Cerebellar nuclear complex (tissue), 1 donor: ENCODE results near the gene DNAH1.
"Not testable (repeated sequence)": the region's sequence is repeated elsewhere in the genome, so short reads cannot be mapped to it uniquely, and the experiment has no call there.

Source experiments
- DNase-seq, 2 experiments: peaks; one replicate each; lab custom pipeline; 2025; lab: John Stamatoyannopoulos, UW

The DNAH1 gene

DNA sequence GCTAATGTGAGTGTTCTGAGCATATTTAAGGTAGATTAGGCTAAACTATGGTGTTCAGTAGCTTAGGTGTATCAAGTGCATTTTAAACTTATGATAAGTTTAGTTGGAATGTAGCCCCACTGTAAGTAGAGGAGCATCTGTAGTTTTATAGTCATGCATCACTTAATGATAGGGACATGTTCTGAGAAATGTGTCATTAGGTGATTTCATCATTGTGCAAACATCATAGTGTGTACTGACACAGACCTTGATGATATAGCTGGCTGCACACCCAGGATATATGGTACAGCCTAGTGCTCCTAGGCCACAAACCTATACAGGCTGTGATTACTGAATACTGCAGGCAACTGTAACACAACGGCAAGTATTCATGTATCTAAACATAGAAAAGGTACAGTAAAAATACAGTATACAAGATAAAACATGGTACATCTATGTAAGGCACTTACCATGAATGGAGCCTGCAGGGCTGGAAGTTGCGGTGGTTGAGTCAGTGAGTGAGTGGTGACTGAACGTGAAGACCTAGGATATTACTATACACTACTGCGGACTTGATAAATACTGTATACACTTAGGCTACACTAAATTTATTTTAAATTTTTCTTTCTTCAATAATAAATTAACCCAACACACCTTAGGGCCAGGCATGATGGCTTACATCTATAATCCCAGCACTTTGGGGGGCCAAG is 17.9 kb downstream of the DNAH1 start:
- DNase-seq, result no peak

DNA sequence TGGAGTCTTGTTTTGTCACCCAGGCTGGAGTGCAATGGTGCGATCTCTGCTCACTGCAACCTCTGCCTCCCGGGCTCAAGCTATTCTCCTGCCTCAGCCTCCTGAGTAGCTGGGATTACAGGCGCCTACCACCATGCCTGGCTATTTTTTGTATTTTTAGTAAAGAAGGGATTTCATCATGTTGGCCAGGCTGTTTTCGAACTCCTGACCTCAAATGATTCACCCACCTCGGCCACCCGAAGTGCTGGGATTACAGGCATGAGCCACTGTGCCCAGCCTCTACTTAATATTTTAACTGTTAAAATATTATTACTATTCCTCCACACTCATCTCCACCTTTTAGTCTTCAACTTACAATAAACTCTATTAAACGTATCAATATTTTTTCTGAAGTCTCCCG is 22.0 kb downstream of the DNAH1 start:
- DNase-seq, result not testable (repeated sequence)

DNA sequence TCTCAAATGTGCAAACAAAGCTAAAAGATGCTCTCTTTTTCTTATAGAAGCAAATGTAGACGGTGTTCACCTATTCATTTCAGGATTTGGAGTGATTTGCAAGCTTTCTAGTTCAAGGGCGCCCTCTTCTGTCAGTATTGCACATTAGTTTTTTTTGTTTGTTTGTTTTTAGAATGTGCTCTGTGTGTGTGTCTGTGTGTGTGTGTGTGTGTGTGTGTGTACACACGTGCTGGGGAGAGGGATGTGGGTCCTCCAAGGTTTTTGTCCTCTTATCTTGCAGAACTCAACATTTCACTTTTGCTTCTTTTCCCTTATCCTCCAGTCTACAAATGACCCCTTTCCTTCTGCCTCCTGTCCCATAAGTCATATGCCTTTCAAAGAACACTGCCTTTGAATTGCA is 23.5 kb downstream of the DNAH1 start:
- peak in 1 of 2 experiments; percentile 72 for DNase-seq

DNA sequence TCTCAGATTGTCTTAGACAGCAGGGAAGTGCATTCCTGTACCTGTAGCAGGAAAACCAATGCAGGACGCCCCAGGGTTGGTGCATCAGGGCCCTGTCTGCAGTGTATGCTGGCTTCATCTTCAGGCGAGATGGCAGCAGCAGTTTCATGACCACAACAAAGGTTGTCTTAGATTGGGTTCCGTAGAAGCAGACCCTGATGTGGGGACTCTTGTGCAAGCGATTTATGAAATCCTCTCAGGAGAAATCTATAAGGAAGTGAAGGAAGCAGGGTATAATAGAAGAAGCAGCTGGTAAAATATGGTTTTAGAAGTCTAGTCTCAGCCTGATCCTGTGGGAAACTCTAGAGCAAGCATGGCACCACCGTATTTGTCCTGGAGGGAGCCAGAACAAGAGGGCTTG is 25.0 kb downstream of the DNAH1 start:
- no peak for DNase-seq

DNA sequence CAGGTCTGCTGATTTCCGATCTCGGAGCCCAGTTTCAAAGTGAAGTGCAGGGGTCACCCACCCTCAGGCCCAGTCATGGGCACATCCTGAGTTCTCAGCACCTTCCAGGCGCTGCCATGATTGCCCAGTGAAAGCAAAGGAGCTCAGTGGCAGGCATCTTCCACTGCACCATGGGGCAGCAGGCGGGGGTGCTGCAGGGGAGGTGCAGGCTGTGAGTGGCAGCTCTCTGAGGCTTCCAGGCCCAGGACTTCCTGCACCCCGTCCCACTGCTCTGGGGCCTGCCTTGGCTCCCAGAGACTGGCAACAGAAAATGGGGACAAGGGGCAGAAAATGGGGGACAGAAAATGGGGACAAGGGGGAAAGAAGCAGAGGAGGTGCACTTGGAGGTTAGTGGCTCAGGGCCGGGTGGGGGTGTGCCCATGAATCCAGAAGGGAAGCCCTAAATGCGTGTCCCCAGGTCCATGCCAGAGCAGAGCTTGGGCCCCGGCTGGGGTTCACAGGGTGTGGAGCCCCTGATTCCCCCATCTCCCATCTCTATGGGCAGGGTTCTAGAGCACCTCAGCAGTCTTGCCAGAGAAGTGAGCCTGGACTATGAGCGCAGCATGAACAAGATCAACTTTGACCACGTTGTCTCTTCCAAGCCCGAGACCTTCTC is 28.0 kb downstream of the DNAH1 start:
- no peak for DNase-seq

DNA sequence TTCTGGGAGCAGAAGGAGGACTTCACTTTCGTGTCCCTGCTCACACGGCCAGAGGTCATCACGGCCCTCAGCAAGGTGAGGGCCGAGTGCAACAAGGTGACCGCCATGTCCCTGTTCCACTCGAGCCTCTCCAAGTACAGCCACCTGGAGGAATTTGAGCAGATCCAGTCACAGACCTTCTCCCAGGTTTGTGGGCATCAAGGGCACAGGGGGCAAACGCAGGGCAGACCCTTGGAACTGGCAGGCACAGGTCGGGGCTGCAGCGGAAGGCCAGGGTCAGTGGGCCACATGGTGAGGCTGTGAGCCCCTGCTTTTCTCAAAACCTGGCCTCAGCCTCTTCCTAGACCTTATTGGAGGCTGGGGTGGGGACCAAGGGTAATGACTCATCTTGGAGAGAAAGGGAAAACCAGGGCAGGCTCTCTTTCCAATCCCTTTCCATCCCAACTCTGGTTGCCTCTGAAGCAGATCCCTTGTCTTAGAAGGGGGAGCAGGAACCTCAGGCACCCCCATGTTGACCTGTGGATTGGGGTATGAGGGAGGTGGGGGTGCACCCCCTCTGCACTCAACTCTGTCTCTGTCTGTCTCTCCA is 29.5 kb downstream of the DNAH1 start:
- no peak for DNase-seq

DNA sequence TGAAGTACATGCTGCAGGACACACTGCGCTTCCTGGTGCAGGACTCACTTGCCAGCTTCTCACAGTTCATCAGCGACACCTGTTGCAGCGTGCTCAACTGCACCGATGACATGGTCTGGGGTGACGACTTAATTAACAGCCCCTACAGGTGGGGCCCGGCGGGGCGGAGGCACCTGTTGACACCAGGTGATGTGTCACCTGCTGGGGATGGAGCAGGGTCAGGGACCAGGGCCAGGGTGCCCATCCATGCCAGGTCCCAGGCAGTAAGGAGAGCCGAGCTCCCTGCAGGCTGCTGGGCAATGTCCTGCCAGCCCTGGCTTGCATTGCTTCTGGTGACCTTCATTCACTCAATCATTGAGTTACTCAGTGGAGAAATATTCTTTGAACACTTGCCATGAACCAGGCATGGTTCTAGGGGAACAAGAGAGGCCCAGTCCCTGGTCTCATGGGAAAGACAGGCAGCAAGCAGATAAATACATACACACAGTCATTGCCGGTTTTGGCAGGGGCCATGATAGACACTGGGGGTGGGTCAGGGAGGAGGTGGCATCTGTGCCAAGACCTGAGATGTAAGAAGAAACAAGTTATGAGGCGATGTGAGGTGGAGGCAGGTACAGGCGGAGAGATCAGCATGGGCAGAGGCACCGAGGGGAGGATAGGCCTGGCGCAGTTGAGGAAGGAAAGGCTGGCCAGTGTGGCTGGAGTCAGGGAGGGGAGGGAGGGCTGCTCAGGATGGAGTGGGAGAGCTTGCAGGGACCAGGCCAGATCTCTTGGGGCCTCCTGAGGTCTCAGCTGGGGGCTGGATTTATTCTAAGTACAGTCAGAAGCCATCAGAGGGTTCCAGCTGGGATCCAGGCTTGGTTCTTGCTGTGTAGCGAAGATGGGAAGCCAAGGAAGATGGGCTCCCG is 30.8 kb downstream of the DNAH1 start:
- DNase-seq, result no peak

DNA sequence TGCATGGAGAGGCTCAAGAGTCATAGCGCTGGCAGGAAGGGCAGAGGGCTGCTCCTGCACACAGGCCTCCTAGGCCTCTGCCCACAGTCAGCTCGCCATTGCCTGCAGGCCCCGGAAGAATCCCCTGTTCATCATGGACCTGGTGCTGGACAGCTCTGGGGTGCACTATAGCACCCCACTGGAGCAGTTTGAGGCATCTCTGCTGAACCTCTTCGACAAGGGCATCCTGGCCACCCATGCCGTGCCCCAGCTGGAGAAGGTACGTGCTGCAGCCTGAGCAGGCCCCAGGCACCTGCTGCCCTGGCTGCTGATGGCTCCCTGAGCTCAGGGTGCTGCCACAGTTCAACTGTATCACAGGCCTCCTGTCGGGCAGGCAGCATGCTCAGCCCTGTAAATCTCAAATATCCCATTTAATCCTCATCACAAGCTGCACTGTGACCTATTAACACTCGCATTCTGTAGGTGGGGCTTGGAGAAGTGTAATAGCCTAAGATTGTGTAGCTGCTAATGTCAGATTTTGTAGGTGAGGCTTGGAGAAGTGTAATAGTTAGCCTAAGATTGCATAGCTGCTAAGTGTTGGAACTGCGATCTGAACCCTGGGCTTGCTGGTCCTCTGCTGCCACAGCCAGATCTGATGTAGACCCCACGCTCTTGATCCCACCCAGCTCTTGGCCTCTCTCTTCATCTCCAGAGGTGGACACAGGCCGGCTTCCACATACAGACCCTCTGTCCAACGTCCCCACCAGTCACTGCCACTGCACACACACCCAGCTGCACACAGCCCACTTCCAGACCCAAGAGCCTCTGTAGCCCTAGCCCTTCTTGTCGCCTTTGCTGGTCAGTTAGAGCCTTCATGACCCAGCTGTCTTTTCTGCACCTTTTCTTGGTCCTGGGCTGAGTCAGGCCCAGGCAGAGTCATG is 31.9 kb downstream of the DNAH1 start:
- DNase-seq, result no peak

DNA sequence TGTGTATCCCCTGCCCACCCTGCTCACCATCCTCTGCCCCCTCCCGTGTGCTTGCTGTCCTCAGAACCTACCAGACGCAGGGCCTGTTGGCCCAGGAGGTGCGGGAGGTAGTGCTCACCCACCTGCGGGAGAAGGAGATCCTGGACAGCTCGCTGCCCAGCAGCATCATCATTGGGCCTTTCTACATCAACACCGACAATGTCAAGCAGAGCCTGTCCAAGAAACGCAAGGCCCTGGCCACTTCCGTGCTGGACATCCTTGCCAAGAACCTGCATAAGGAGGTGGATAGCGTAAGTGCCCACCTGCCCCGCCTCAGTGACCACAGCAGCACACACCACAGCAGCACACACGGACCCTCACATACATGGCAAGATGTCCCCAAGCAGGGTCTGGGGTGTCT is 33.0 kb downstream of the DNAH1 start:
- no peak for DNase-seq

DNA sequence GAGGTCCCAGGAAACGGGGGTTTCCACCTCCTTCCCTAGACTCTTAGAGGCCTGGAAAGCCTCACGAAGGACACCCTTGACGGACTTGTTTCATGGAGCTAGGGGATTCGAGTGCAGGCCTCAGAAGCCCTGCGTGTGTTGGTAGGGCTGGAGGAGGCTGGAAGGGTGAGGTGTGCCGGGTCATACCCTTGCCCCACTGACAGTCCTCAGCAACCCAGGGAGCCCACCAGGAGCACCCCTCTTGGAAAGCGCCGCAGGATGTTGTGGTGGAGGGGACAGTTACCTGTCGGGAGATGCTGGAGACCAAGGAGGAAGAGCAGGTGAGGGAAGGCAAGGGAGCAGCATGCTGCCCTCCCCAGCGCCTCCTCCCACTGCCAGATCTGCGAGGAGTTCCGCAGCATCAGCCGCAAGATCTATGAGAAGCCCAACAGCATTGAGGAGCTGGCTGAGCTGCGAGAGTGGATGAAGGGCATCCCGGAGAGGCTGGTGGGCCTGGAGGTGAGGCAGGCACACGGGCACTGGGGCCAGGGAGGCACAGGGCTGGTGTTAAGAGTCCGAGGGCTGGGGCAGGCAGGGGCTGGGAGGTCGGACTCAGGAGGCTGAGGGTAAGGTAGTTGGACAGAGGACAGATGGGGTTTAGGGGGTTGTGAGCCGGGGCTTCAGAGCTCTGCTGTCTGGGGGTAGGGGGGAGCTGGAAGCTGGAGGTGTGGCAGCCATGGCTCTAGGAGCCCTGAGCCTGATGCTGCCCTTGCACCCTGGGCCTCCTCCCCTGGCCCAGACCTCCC is 33.7 kb downstream of the DNAH1 start:
- DNase-seq, result no peak

DNA sequence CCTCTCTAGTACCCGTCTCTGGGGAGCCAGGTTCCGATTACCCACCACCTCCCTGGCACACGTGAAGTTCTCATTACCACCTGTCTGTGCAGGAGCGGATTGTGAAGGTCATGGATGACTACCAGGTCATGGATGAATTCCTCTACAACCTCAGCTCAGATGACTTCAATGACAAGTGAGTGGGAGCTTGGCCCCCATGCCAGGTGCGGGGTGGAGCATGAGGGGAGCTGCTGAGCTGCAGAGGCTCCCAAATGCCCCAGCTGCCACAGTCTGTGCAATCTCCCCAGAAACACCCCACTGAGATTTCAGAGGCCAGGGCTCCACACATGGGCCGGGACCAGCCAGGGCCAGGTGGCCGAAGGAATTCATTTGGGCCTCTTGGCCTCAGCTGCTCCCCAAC is 34.3 kb downstream of the DNAH1 start:
- no peak for DNase-seq

DNA sequence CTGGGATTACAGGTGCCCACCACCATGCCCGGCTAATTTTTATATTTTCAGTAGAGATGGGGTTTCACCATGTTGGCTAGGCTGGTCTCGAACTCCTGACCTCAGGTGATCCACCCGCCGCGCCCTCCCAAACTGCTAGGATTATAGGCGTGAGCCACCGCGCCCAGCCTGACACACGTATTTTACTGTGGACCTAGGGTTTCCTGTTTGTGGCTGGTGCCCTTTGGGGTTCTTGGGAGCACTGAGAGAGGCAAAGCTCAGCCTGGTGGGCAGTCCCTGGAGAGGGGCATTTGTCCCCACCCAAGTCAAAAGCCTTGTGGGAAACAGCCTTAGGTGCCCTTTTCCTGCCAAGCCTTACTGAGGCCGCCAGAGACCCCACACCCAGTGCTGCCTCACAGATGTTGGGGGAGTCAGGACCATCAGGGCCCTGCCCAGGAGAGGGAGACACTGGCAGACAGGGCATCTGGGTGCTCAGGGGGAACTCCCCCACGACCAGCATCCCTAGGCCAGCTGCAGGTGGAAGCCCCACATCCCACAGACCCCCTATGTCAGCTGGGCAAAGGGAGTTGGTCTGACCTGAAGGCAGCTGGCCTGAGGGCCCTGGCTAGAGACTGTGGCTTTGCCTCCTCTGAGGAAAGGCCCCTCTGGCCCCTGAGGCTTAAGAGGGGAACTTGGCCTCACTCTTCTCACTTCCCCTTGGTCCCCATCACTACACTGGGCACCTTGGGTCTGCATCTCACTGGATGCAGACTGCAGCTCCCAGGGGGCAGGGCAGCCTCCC is 35.1 kb downstream of the DNAH1 start:
- DNase-seq, result no peak

DNA sequence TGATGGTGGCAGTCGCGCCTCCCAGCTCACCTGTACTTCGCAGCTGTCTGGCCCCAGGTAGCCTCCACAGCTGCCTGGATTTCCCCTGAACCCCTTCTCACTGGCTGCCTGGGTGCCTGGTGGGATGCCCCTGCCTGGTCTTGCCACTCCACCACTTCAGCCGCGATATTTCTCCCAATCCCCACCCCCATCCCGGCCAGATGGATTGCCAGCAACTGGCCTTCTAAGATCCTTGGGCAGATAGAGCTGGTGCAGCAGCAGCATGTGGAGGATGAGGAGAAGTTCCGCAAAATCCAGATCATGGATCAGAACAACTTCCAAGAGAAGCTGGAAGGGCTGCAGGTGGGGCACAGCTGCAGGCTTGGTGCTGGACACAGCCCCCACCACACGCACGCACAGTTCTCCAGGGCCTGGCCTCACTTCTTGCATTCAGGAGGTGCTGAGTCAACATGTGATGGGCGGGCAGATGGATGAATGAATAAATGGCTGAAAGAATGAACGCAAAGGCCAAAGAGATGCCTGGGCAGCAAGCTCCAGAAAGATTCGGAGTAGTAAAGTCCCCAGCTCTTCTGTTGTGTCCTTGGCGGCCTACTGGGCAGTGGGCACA is 35.7 kb downstream of the DNAH1 start:
- no peak for DNase-seq

DNA sequence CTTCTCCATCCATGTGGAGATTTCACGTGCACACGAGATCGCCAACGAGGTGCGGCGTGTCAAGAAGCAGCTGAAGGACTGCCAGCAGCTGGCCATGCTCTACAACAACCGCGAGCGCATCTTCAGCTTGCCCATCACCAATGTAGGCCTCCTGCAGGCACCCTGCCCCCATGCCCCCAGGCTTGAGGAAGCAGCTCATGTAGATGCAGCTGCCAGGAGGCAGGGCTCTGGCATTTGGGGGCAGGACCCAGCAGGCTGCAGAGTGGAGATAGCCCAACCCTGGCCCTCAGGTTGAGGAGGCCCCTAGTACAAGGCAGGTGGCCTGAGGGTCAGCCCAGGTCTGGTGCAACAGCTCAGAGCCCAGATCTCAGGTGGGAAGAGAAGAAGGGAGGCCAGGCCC is 36.4 kb downstream of the DNAH1 start:
- no peak for DNase-seq

DNA sequence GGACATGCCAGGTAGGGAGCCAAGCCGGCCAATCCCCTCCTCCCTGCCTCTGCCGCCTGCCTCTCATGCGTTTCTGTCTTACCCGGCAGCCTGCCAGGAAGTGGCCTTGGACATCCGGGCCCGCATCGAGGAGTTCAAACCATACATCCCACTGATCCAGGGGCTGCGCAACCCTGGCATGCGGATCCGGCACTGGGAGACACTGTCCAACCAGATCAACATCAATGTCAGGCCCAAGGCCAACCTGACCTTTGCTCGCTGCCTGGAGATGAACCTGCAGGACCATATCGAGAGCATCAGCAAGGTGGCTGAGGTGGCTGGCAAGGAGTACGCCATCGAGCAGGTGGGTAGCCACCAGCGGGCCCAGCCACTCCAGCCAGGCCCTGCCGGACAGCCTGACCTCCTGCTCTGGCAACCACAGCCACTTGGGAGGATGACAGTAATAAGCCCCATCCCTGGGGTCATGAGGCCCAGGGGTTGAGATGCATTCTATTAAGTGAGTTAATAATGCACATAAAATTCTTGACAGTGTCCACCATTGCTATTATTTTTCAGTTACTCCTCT is 37.3 kb downstream of the DNAH1 start:
- DNase-seq, result no peak

DNA sequence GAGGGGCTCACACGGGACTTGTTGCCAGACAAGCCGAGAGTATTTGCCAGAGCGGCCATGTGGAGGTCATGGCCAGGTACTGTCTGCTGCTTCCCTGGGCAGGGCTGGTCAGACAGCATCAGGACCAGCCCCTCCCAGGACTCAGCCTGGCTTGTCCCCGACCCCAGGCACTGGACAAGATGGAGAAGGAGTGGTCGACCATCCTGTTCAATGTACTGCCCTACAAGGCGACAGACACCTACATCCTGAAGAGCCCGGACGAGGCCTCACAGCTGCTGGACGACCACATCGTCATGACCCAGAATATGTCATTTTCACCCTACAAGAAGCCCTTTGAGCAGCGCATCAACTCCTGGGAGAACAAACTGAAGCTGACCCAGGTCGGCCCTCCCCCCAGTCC is 38.6 kb downstream of the DNAH1 start:
- no peak for DNase-seq

DNA sequence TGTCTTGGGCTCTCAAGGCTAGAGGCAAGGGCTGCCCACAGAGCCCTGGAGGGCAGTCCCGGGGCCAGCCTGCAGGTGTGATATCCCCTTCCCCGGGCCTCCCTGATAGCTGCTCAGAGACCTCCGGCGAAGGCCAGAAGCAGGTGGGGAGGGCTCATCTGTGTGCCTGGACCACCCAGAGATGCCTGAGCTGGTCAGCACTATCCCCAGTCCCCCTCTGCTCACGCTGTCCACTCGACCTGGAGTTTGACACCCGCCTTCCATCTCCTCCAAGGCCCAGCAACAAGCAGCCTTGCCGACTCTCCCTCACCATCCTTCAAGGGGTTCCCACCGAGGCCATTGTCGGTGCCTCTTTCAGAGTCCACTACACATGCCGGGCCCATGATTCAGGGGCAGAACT is 39.4 kb downstream of the DNAH1 start:
- no peak for DNase-seq

DNA sequence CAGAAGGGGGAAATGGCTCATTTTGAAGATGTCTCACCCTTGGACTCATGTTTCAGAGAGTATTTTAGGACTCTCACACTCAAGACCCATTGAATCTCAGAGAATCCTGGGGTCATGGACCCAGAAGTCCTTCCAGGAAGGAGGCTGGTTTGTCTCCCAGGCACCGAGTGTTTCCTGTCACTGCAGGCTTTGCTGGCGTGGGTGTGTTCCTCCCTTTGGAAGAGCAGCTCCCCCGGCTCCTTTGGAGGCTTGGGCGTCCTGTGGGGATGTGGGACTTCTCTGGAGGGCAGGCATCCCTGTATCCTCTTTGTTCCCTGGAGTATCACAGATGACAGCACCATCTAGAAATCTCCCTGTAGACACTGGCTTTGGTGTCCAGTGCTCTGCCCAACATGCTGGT is 40.0 kb downstream of the DNAH1 start:
- no peak for DNase-seq
